GM18505 (cell line): ENCODE measurements around the gene URGCP.

ENCODE experiments used
- ATAC-seq: cut with Tn5 transposase; IDR thresholded peaks from one replicate; pipeline ENCODE4 v1.9.1; 2021; ENCODE audit not compliant: unreplicated experiment
- POLR2A ChIP-seq: IDR thresholded peaks from 4 replicates; pipeline ENCODE4 v1.6.1; 2011; ENCODE audit warnings: borderline replicate concordance; ENCODE audit not compliant: insufficient read depth, insufficient read length; ENCODE audit errors: extremely low read depth

URGCP gene

GRCh38 chr7:43895847-43896415 lies 10.5 kb downstream of the URGCP start:
- ATAC-seq = no peak
- TF ChIP-seq POLR2A = no peak

GRCh38 chr7:43891069-43891955 lies 15.1 kb downstream of the URGCP start:
- ATAC-seq = no peak
- no peak for TF ChIP-seq POLR2A

GRCh38 chr7:43890468-43890867 lies 15.9 kb downstream of the URGCP start:
- TF ChIP-seq POLR2A = no peak
- ATAC-seq = no peak

- TF ChIP-seq POLR2A = no peak
- ATAC-seq = no peak
Observed at GRCh38 chr7:43888993-43889945, 17.1 kb downstream of the URGCP start.

- no peak for TF ChIP-seq POLR2A
- ATAC-seq = no peak
Observed at GRCh38 chr7:43884617-43885016, 21.8 kb downstream of the URGCP start.

- ATAC-seq = no peak
- no peak for TF ChIP-seq POLR2A
Observed at GRCh38 chr7:43884209-43884608, 22.2 kb downstream of the URGCP start.

GRCh38 chr7:43880596-43880995 lies 25.8 kb downstream of the URGCP start:
- TF ChIP-seq POLR2A = no peak
- no peak for ATAC-seq

DNA sequence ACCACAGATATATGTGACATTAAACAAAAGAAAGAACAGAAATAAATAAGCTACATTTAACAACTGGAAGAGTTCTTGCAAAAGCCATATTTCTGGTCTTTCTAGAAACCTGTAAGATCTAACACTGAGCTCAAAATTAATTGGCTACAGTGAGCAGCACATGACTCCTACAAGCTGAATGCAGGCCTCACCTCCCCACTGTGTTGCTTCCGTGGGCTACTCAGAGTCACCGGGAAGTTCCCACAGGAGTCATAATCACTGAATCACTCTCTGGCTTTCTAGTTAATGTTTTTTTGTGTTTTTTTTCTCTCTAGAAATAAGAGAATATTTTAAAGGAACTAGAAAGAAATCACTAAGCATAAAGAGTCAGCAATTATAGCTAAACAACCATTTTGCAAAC lies 26.9 kb downstream of the URGCP start:
- no peak for TF ChIP-seq POLR2A
- ATAC-seq = no peak

DNA sequence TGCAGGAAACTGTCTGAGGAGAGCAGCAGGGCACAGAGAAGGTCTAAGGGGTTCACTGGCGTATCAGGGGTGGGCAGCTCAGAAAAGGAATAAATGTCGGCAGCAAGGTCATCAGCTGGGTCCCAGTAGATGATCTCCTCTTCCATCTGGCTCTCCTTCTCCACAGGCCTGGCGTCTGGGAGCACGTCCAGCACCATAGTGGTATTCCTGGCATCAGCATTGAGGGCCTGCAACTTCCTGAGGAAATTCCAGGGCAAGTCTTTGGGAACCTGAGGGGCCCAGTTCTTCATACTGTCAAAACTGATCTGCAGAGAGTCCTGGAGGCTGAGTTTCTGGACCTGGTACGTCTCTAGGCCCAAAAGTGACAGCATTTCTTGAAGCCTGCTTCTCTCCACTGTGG lies 27.5 kb downstream of the URGCP start:
- ATAC-seq = no peak

GRCh38 chr7:43877968-43878864 lies 28.2 kb downstream of the URGCP start:
- no peak for ATAC-seq
- TF ChIP-seq POLR2A = no peak

More for the DNA sequence above, 27.5 kb downstream of the URGCP start:
- no peak for TF ChIP-seq POLR2A

- ATAC-seq = no peak
- no peak for TF ChIP-seq POLR2A
Observed at GRCh38 chr7:43876976-43877745, 29.2 kb downstream of the URGCP start.

GRCh38 chr7:43876241-43876640 lies 30.2 kb downstream of the URGCP start:
- no peak for ATAC-seq
- no peak for TF ChIP-seq POLR2A
